Ascending aorta (tissue), 2 donors: Measurements from ENCODE around the gene PRR35. TPM values are rescaled to one million over a fixed set of nuclear protein-coding genes. Genes with fewer than 3 reads are reported as not detected.

Source experiments
- DNase-seq, 2 donors: peaks; one replicate each; pipeline ENCODE4 v3.0.0-alpha.2; 2019; ENCODE audit warnings: low spot score in 2 of 2
- H3K27ac ChIP-seq, 2 donors: fragments of 200-600 bp; sonication (generic); one replicate each; pipeline ENCODE4 v1.5.1; 2016 to 2017; ENCODE audit warnings: mild to moderate bottlenecking in 1 of 2
- H3K27me3 ChIP-seq: fragments of 200-600 bp; sonication (generic); one replicate; pipeline ENCODE4 v1.5.1; 2017
- H3K36me3 ChIP-seq, 2 donors: fragments of 200-600 bp; sonication (generic); one replicate each; pipeline ENCODE4 v1.5.1; 2016
- H3K4me1 ChIP-seq, 2 donors: fragments of 200-600 bp; sonication (generic); one replicate each; pipeline ENCODE4 v1.5.1; 2016 to 2017; ENCODE audit warnings: mild to moderate bottlenecking in 1 of 2
- H3K4me3 ChIP-seq, 2 donors: fragments of 200-600 bp; sonication (generic); one replicate each; pipeline ENCODE4 v1.5.1; 2016 to 2017; ENCODE audit warnings: mild to moderate bottlenecking in 1 of 2
- H3K9me3 ChIP-seq, 2 donors: fragments of 200-600 bp; sonication (generic); one replicate each; pipeline ENCODE4 v1.5.1; 2016
- intact Hi-C: fragments of 100-400 bp; cut with DNase I; formaldehyde crosslinking; loops from one replicate; pipeline ENCODE4 v1.15.1; 2023
- total RNA-seq: library from RNA; depleted of rRNA; stranded (reverse); fragments of >200 nt; gene quantifications from one replicate; pipeline ENCODE4 v1.1.0, GENCODE V29; 2016
- TF ChIP-seq, protein P1 (sequence below), 3 experiments: fragments of 200-600 bp in 2 of 3; fragments of 450-650 bp in 1 of 3; sonication (generic) in 2 of 3; IDR thresholded peaks; one replicate each; pipeline ENCODE4 v1.5.1; 2016 to 2019; ENCODE audit warnings: antibody characterized with exemption in 3 of 3, mild to moderate bottlenecking in 1 of 3, moderate library complexity in 1 of 3

PRR35 gene
- total RNA-seq, 1 donor from 2014 or later = not detected

DNA sequence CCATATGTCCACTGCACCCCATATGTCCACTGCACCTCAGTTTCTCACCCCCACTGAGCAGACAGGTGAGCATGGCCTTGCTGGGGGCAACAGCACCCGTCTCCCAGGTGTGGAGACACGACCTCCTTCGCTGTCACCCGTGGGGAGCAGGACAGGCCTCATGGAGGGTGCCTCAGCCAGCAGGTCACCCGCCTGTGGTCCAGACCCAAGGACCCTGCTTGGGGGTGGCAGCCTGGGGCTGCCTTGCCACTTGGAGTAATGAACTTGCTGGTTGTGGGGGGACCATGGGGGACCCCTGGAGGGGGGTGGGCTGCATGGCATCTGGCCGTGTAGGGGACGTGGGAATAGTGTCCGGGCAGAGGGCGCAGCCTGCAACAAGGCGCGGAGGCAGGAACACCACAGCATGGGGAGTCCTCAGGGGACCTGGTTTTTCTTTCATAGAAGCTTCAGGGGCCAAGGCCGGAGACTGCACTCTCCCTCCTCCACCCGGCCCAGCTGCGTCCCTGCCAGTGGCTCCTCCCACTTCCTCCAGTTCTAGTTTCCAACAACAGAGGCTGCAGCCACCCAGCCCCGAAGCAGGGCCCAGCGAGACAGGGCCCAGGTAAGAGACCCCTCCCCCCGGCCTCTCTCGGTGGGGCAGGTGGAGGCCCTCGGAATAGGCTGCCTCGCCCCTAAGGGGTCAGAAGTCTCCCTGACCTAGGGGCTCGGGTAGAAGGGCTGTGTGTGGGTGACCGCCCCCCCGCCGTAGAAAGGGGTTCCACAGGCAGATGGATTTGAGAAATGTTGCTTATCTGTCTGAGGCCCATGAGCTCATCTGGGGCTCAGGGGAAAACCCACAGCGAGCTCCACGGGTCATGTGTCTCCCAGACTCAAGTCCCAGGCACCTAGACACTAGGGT lies 6.5 kb downstream of the PRR35 start, which contains the start of gene NHLRC4:
NHLRC4 (plus strand) TSS at position 531 of the 898 bp plus-strand sequence. CDS start 1,043 bp downstream, outside the sequence.
- DNase-seq = peak in 1 of 2 donors; percentile 80
- Histone ChIP-seq H3K27ac (peak within 1 kb of the TSS in 1 of 2 donors; percentile 62), H3K4me1 (peaks cover 9 to 24% of the 10 kb centered on the region in 2 donors), H3K27me3 (no peaks in the 10 kb centered on the region), H3K9me3 (no peaks in the 10 kb centered on the region), H3K4me3 (peak within 1 kb of the TSS; percentile 25 to 52), H3K36me3 (no peaks in the 10 kb centered on the region)
- TF ChIP-seq, protein P1, sequence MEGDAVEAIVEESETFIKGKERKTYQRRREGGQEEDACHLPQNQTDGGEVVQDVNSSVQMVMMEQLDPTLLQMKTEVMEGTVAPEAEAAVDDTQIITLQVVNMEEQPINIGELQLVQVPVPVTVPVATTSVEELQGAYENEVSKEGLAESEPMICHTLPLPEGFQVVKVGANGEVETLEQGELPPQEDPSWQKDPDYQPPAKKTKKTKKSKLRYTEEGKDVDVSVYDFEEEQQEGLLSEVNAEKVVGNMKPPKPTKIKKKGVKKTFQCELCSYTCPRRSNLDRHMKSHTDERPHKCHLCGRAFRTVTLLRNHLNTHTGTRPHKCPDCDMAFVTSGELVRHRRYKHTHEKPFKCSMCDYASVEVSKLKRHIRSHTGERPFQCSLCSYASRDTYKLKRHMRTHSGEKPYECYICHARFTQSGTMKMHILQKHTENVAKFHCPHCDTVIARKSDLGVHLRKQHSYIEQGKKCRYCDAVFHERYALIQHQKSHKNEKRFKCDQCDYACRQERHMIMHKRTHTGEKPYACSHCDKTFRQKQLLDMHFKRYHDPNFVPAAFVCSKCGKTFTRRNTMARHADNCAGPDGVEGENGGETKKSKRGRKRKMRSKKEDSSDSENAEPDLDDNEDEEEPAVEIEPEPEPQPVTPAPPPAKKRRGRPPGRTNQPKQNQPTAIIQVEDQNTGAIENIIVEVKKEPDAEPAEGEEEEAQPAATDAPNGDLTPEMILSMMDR (IDR thresholded peaks at IDR 0.05) = no peak
- intact Hi-C loops = no loop called here

DNA sequence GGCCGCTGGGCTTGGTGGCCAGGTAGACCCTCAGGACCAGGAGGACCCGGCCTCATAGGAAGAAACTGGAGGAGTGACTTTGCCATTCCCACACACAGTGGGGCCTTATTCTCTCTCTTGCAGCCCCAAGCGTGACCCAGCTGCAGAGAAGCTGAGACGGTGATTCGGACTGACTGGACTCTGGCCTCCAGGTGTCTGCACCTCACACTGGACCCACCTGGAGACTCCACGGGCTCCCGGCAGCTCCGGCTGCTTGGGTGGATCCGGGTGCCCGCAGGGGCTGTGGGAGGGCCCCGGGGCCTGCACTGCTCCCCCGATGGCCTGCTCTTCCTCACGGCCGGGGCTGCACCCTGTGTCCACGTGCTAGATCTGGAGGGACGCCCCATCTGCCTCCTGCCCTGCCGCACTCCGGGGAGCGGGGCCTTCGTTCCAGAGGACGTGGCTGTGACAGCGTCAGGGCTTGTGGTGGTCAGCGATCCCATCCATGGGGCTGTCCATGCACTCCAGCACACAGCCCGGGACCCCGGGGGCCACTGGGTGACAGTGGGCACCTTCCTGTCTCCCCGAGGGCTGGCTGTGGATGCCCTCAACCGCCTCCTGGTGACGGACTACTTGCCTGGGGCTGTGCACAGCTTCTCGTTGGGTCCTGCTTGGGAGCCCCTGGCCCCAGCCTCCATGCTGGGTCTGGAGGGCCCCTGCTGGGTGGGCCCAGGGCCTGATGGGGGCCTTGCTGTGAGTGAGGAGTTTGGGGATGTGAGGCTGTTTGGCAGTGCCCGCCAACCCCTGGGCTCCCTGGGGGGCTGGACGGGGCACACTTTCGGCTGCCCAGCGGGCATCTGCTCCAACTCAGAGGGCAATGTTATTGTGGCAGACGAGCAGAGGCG lies 7.4 kb downstream of the PRR35 start:
- intact Hi-C loops = loop anchor here (2.0 kb wide), 1 partner anchor 41 kb away; the partner anchor contains the start of gene CAPN15
- peak overlapping the region; percentile 25 to 52 for H3K4me3 ChIP-seq

DNA sequence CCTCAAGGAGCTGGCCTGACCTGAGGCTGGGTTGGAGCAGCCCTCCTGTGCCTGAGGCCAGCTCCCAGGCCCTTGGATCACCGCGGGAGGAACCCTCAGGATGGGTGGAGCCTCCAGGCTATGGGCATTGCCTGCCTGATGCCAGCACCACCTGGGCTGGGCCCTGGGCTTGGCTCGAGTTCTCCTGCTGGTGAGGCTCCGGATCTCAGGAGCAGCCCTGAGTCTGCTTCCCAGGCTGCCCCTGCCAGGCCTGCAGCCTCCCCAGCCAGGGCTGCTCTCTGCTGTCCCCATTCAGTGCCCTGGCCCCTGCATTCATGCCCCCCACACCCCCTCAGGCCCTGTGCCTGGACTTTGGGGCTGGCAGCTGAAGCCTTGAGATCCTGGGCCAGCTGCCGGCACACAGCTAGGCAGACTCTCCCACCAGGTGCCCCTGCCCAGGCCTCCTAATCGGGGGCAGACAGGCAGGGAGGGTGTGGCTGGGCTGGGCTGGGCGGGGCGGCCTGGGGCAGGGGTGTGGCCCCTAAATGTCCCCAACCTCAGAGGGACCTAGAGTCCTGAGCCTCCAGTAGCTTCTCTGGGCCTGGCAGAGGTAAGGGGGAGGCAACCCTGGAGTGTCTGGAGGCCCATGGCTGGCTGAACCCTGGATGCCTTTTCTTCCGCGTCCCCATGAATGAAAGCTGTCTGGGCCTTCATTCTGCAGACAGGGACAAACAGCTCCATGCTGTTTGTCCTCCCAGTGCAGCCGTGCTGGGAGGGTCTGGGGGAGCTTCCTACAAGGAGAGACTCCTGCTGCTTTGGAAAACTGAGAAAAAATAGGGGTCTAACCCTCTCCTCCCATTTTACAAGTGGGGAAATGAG lies 8.4 kb downstream of the PRR35 start:
- Histone ChIP-seq H3K27me3 (no peaks in the 10 kb centered on the region), H3K9me3 (no peaks in the 10 kb centered on the region), H3K4me1 (peaks cover 9 to 24% of the 10 kb centered on the region in 2 donors), H3K27ac (peak overlapping the region; percentile 82 to 86), H3K4me3 (peak overlapping the region in 1 of 2 donors; percentile 90), H3K36me3 (peaks cover 0 to under 1% of the 10 kb centered on the region in 2 donors)
- TF ChIP-seq, protein P1 (IDR thresholded peaks at IDR 0.05) = no peak
- intact Hi-C loops = loop anchor here (2.0 kb wide), 1 partner anchor 42 kb away; the partner anchor contains the start of gene CAPN15
- no peak for DNase-seq

More for the DNA sequence above, 7.4 kb downstream of the PRR35 start:
- DNase-seq = no peak
- H3K4me1 ChIP-seq = peaks cover 9 to 24% of the 10 kb centered on the region in 2 donors
- no peaks in the 10 kb centered on the region for H3K36me3 ChIP-seq
- H3K9me3 ChIP-seq = no peaks in the 10 kb centered on the region
- TF ChIP-seq, protein P1 (IDR thresholded peaks at IDR 0.05) = no peak
- H3K27ac ChIP-seq = peak overlapping the region in 1 of 2 donors; percentile 62
- no peaks in the 10 kb centered on the region for H3K27me3 ChIP-seq

DNA sequence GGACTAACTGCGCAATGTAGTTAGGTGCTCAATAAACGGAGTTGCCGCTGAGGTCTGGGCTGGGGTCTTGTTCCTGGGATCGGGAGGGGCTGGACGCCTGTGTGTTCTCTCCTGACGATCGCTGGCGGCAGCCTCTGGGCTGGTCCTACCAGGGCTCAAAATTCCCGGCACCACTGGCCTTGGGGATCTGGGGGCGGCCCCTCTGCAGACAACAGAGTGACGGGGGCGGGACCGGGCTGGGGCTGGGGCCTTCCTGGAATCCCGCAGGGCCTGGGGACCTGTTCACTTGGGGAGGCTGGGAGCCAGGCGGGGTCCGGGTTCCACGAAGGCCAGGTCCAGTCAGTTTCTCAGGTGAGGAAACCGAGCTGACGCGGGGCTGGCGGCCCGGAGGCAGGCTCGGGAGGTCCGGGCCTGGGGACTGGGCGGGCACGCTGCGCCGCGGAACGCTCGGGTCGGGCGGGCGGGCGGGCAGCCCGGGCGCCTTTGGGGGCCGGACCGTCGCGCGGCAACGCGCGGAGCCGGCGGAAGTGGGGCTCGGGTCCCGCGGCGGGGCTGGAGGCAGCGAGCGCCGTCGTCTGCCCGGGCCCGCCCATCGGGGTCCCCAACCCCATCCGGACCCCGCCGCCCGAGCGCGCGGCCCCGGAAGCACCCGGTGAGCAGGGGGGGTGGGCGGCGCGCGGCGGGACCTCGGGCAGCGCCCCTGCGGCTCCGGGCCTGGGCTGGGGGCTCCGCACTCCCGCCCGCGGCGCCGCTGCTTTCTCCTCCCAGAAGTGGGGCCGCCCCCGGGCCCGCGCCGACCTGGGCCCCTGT lies 9.5 kb downstream of the PRR35 start, which contains the start of gene PIGQ:
PIGQ (plus strand) TSS at position 524 of the 810 bp plus-strand sequence. CDS start 4,107 bp downstream, outside the sequence.
- peaks cover 7 to 10% of the 10 kb centered on the region in 2 donors for H3K36me3 ChIP-seq
- peak within 1 kb of the TSS; percentile 90 to 99 for H3K4me3 ChIP-seq
- peak within 1 kb of the TSS; percentile 82 to 86 for H3K27ac ChIP-seq
- intact Hi-C loops = loop anchor here (2.0 kb wide), 1 partner anchor 43 kb away; the partner anchor contains the start of gene CAPN15
- no peaks in the 10 kb centered on the region for H3K9me3 ChIP-seq
- no peaks in the 10 kb centered on the region for H3K27me3 ChIP-seq
- peak in 1 of 2 donors; percentile 88 for DNase-seq
- H3K4me1 ChIP-seq = peaks cover 9 to 24% of the 10 kb centered on the region in 2 donors
- TF ChIP-seq, protein P1 (IDR thresholded peaks at IDR 0.05) = no peak
